Gastroesophageal sphincter (tissue), 4 donors: ENCODE measurements around the gene OPRPN. TPM values are rescaled to one million over a fixed set of nuclear protein-coding genes. Genes with fewer than 3 reads are reported as not detected.

Source experiments
- ATAC-seq: fragments of 150-250 bp; one replicate; pipeline ENCODE4 v1.9.1; 2016; ENCODE audit warnings: mild to moderate bottlenecking, moderate library complexity
- H3K27ac ChIP-seq, 4 donors: fragments of 200-600 bp; sonication (generic) in 3 of 4; 1 replicate in 3 of 4; 2 replicates in 1 of 4; pipeline ENCODE4 v1.5.1; 2016 to 2019
- H3K27me3 ChIP-seq: fragments of 200-600 bp; sonication (generic); one replicate; pipeline ENCODE4 v1.5.1; 2019
- H3K36me3 ChIP-seq, 2 donors: fragments of 200-600 bp; sonication (generic); one replicate each; pipeline ENCODE4 v1.5.1; 2019; ENCODE audit warnings: control low read depth in 1 of 2
- H3K4me1 ChIP-seq, 3 donors: fragments of 200-600 bp; sonication (generic); 1 replicate in 2 of 3; 2 replicates in 1 of 3; pipeline ENCODE4 v1.5.1; 2016 to 2019; ENCODE audit warnings: control low read depth in 2 of 3
- H3K4me3 ChIP-seq, 2 donors: fragments of 200-600 bp; sonication (generic); one replicate each; pipeline ENCODE4 v1.5.1; 2019; ENCODE audit warnings: mild to moderate bottlenecking in 1 of 2, moderate library complexity in 1 of 2
- H3K9me3 ChIP-seq, 3 donors: fragments of 200-600 bp; sonication (generic); one replicate each; pipeline ENCODE4 v1.5.1; 2017 to 2019; ENCODE audit warnings: control low read depth in 2 of 3
- EP300 ChIP-seq: sonication (generic); formaldehyde crosslinking; IDR thresholded peaks from one replicate; pipeline ENCODE4 v1.6.1; 2017; ENCODE audit warnings: antibody characterized with exemption, mild to moderate bottlenecking
- POLR2A ChIP-seq, 2 donors: fragments of 450-650 bp; IDR thresholded peaks; one replicate each; pipeline ENCODE4 v1.6.1; 2017; ENCODE audit warnings: antibody characterized with exemption in 2 of 2, mild to moderate bottlenecking in 2 of 2, moderate library complexity in 1 of 2
- POLR2AphosphoS5 ChIP-seq: sonication (generic); formaldehyde crosslinking; IDR thresholded peaks from one replicate; pipeline ENCODE4 v1.6.1; 2017; ENCODE audit warnings: antibody characterized with exemption
- WGBS, 2 donors: methylation state at CpG; one replicate each; pipeline ENCODE4 v1.1.5; 2018; ENCODE audit warnings: low coverage in 1 of 2; 5-methylcytosine and 5-hydroxymethylcytosine counted together
- total RNA-seq, 4 donors: library from RNA; depleted of rRNA; stranded (reverse); fragments of >200 nt; gene quantifications; one replicate each; pipeline ENCODE4 v1.1.0, GENCODE V29; 2016
- TF ChIP-seq, protein P1 (sequence below), 4 experiments: fragments of 200-600 bp in 2 of 4; fragments of 450-650 bp in 2 of 4; sonication (generic) in 1 of 4; IDR thresholded peaks; one replicate each; pipeline ENCODE4 v1.5.1; 2017 to 2019; ENCODE audit warnings: antibody characterized with exemption in 4 of 4, mild to moderate bottlenecking in 2 of 4, moderate library complexity in 2 of 4

OPRPN gene
- total RNA-seq, 4 donors from 2014 or later: not detected

DNA sequence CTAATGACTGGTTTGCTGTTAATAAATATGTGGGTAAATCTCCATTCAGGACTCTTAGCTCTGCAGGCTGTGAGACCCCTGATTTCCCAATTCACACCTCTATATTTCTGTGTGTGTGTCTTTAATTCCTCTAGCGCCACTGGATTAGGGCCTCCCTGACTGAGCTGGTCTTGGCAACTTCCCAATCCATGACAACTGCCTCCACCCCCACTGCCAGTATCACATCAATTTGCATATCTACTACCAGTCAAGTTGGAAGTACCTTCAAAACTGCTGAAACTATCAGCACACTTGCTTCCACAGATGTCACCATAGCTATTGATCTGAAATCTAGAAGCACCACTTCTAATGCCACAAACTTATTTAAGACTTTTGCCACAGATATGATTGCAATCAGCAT lies 27.6 kb downstream of the OPRPN start:
- TF ChIP-seq POLR2A (IDR thresholded peaks at IDR 0.05) (no peak), POLR2AphosphoS5 (no peak), EP300 (no peak)
- TF ChIP-seq, protein P1, sequence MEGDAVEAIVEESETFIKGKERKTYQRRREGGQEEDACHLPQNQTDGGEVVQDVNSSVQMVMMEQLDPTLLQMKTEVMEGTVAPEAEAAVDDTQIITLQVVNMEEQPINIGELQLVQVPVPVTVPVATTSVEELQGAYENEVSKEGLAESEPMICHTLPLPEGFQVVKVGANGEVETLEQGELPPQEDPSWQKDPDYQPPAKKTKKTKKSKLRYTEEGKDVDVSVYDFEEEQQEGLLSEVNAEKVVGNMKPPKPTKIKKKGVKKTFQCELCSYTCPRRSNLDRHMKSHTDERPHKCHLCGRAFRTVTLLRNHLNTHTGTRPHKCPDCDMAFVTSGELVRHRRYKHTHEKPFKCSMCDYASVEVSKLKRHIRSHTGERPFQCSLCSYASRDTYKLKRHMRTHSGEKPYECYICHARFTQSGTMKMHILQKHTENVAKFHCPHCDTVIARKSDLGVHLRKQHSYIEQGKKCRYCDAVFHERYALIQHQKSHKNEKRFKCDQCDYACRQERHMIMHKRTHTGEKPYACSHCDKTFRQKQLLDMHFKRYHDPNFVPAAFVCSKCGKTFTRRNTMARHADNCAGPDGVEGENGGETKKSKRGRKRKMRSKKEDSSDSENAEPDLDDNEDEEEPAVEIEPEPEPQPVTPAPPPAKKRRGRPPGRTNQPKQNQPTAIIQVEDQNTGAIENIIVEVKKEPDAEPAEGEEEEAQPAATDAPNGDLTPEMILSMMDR (IDR thresholded peaks at IDR 0.05): no peak
- 70 to 86% methylated on average over 1 of the region's 1 CpG for WGBS, 2 donors
- H3K27ac ChIP-seq: no peak overlapping the region
- ATAC-seq: no peak
- H3K9me3 ChIP-seq: peaks cover 0 to 9% (median 0%) of the 10 kb centered on the region in 3 donors
- no peaks in the 10 kb centered on the region for H3K36me3 ChIP-seq
- H3K4me1 ChIP-seq: no peaks in the 10 kb centered on the region
- no peaks in the 10 kb centered on the region for H3K27me3 ChIP-seq
- H3K4me3 ChIP-seq: no peak overlapping the region

- H3K27ac ChIP-seq: no peak overlapping the region
- no peaks in the 10 kb centered on the region for H3K36me3 ChIP-seq
- TF ChIP-seq POLR2AphosphoS5: no peak
- TF ChIP-seq EP300: no peak
- TF ChIP-seq, protein P1 (IDR thresholded peaks at IDR 0.05): no peak
- TF ChIP-seq POLR2A (IDR thresholded peaks at IDR 0.05): no peak
- no peak overlapping the region for H3K4me3 ChIP-seq
- H3K4me1 ChIP-seq: no peaks in the 10 kb centered on the region
- no peaks in the 10 kb centered on the region for H3K27me3 ChIP-seq
- no peak for ATAC-seq
- peaks cover 0 to 9% (median 0%) of the 10 kb centered on the region in 3 donors for H3K9me3 ChIP-seq
Observed at GRCh38 chr4:70426789-70427188, 29.0 kb downstream of the OPRPN start.

DNA sequence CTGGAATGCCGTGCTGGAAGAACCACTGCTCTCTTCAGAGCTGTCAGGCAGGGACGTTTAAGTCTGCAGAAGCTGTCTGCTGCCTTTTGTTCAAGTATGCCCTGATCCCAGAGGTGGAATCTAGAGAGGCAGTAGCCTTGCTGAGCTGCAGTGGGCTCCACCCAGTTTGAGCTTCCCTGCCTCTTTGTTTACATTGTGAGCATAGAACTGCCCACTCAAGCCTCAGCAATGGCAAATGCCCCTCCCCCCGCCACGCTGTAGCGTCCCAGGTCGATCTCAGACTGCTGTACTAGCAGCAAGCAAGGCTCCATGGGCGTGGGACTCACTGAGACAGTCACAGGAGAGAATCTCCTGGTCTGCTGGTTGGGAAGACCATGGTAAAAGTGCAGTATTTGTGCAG lies 39.5 kb downstream of the OPRPN start:
- ATAC-seq: no peak
- TF ChIP-seq EP300 (no peak), POLR2AphosphoS5 (no peak)
- TF ChIP-seq, protein P1 (IDR thresholded peaks at IDR 0.05): no peak

GRCh38 chr4:70442474-70442873 lies 44.7 kb downstream of the OPRPN start:
- no peaks in the 10 kb centered on the region for H3K9me3 ChIP-seq
- TF ChIP-seq POLR2AphosphoS5 (no peak), POLR2A (IDR thresholded peaks at IDR 0.05) (no peak), EP300 (no peak)
- TF ChIP-seq, protein P1 (IDR thresholded peaks at IDR 0.05): no peak
- no peak overlapping the region for H3K4me3 ChIP-seq
- ATAC-seq: no peak
- no peaks in the 10 kb centered on the region for H3K4me1 ChIP-seq
- no peaks in the 10 kb centered on the region for H3K36me3 ChIP-seq
- no peak overlapping the region for H3K27ac ChIP-seq
- peaks cover under 1% of the 10 kb centered on the region for H3K27me3 ChIP-seq

More for the DNA sequence above, 39.5 kb downstream of the OPRPN start:
- no peak overlapping the region for H3K4me3 ChIP-seq
- 20% methylated on average over 1 of the region's 7 CpGs; no CpG with 5 or more reads in 1 of the 2 donors for WGBS, 2 donors
- H3K27ac ChIP-seq: no peak overlapping the region
- no peaks in the 10 kb centered on the region for H3K9me3 ChIP-seq
- no peaks in the 10 kb centered on the region for H3K4me1 ChIP-seq
- H3K36me3 ChIP-seq: no peaks in the 10 kb centered on the region
- peaks cover 4% of the 10 kb centered on the region for H3K27me3 ChIP-seq

DNA sequence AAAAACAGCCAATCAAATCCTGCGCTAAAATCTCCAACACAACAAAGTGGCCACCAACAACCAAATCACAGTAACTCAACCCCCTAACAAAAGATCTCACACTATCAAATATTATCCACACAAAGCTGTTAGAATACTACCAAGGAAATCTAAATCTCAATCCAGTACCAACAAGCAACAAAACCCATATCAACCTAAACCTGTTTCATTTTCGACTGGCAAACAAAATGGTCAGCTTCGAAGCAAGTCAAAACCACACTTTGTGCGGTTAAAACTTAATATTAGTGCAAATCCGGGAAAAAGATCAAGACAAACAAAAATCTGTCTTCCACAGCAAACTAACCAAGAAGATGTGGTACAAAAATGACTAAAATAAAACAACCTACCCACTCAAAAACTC lies 45.6 kb downstream of the OPRPN start:
- Histone ChIP-seq H3K9me3 (no peaks in the 10 kb centered on the region), H3K36me3 (no peaks in the 10 kb centered on the region), H3K4me3 (no peak overlapping the region), H3K27ac (no peak overlapping the region), H3K27me3 (no peaks in the 10 kb centered on the region), H3K4me1 (no peaks in the 10 kb centered on the region)
- ATAC-seq: no peak
- 82 to 100% methylated on average over 1 to 5 of the region's 5 CpGs for WGBS, 2 donors
- no peak for TF ChIP-seq POLR2AphosphoS5
- TF ChIP-seq, protein P1 (IDR thresholded peaks at IDR 0.05): no peak
- no peak for TF ChIP-seq POLR2A (IDR thresholded peaks at IDR 0.05)
- no peak for TF ChIP-seq EP300
